HepG2 (cell line): ENCODE data around the gene BTBD19. TPM values are rescaled to one million over a fixed set of nuclear protein-coding genes. Genes with fewer than 3 reads are reported as not detected.
A peak's percentile ranks its signal among the peaks of the same experiment; 100 is the strongest.

ENCODE experiments used
- ATAC-seq: fragments of 200-7000 bp; cut with Tn5 transposase; 3 replicates; pipeline ENCODE4 v1.9.1; 2020; ENCODE audit warnings: mild to moderate bottlenecking, moderate library complexity
- BruUV-seq: library from RNA; stranded (reverse); fragments of 400-500 nt; replicated peaks from 2 replicates; lab custom pipeline; 2021; lab: Mats Ljungman, UMichigan
- CTCF ChIA-PET: fragments of 300-600 bp; formaldehyde crosslinking; extraction: SDS; loops from one replicate; lab custom pipeline; 2021; ENCODE audit warnings: low total read pairs, inconsistent platforms, low intra/inter-chr PET ratio; lab: Yijun Ruan, JAX
- POLR2A ChIA-PET: fragments of 350-600 bp; sonication (Branson Sonifier 250); formaldehyde crosslinking; loops from one replicate; lab custom pipeline; 2020; ENCODE audit warnings: antibody characterized with exemption, inconsistent platforms; lab: Yijun Ruan, JAX
- DNase-seq: peaks from one replicate; pipeline ENCODE4 v3.0.0-alpha.2; 2015; ENCODE audit warnings: low spot score
- FAIRE-seq: peaks from 3 replicates; lab custom pipeline; 2011; peaks lifted over from hg19 to GRCh38; lab: Jason Lieb, UNC
- H2AFZ ChIP-seq: one replicate; pipeline ENCODE4 v1.6.1; 2011; ENCODE audit warnings: low read length, inconsistent platforms
- H3K27ac ChIP-seq: fragments of 300-600 bp; 3 replicates; pipeline ENCODE4 v1.8.0; 2011; ENCODE audit warnings: mixed run types, mild to moderate bottlenecking, mixed read lengths, low read length, inconsistent platforms; ENCODE audit not compliant: insufficient read depth; ENCODE audit errors: extremely low read length
- H3K27me3 ChIP-seq, 2 experiments: fragments of 200-600 bp in 1 of 2; 2 replicates in 1 of 2; 3 replicates in 1 of 2; pipeline versions ENCODE4 v1.6.0 to v1.8.0; 2011; ENCODE audit warnings: low read length in 2 of 2, mild to moderate bottlenecking in 2 of 2, moderate library complexity in 2 of 2, inconsistent platforms in 1 of 2; ENCODE audit not compliant: insufficient read depth in 2 of 2, control insufficient read depth in 1 of 2
- H3K36me3 ChIP-seq, 2 experiments: fragments of 200-600 bp in 1 of 2; replicated peaks in 1 of 2; 2 replicates in 1 of 2; 3 replicates in 1 of 2; pipeline versions ENCODE4 v1.5.1 to v1.8.0; 2011; ENCODE audit warnings: low read length in 2 of 2, inconsistent platforms in 1 of 2; ENCODE audit not compliant: insufficient read depth in 2 of 2, control insufficient read depth in 1 of 2
- H3K4me1 ChIP-seq: 2 replicates; pipeline ENCODE4 v1.5.1; 2012; ENCODE audit warnings: low read length, inconsistent platforms; ENCODE audit not compliant: insufficient read depth
- H3K4me2 ChIP-seq: 2 replicates; pipeline ENCODE4 v1.6.0; 2011; ENCODE audit warnings: low read depth, low read length, inconsistent platforms
- H3K4me3 ChIP-seq, 3 experiments: fragments of 200-600 bp in 1 of 3; sonication (generic), shearing (Covaris generic) in 1 of 3; replicated peaks in 1 of 3; 2 replicates each; pipeline ENCODE4 v1.5.1; 2011 to 2016; ENCODE audit warnings: low read length in 3 of 3, inconsistent platforms in 2 of 3, low read depth in 2 of 3, mild to moderate bottlenecking in 2 of 3, control low read depth in 1 of 3, mixed read lengths in 1 of 3; ENCODE audit not compliant: insufficient read depth in 1 of 3
- H3K79me2 ChIP-seq: one replicate; pipeline ENCODE4 v1.6.1; 2011; ENCODE audit warnings: low read length, inconsistent platforms; ENCODE audit not compliant: insufficient read depth
- H3K9ac ChIP-seq: 2 replicates; pipeline ENCODE4 v1.6.0; 2011; ENCODE audit warnings: mild to moderate bottlenecking, low read depth, low read length, inconsistent platforms; ENCODE audit not compliant: insufficient read depth
- H3K9me3 ChIP-seq: 2 replicates; pipeline ENCODE4 v1.5.1; 2012; ENCODE audit warnings: mild to moderate bottlenecking, low read length
- H4K20me1 ChIP-seq: 2 replicates; pipeline ENCODE4 v1.6.0; 2011; ENCODE audit warnings: inconsistent platforms, mild to moderate bottlenecking, low read length, moderate library complexity; ENCODE audit not compliant: insufficient read depth
- CTCF ChIP-seq: sonication (generic); formaldehyde crosslinking; IDR thresholded peaks from 2 replicates; pipeline ENCODE4 v1.5.0; 2020; ENCODE audit warnings: mild to moderate bottlenecking, missing genetic modification reagents, moderate library complexity
- NR3C1 ChIP-seq: sonication (generic); formaldehyde crosslinking; IDR thresholded peaks from 2 replicates; pipeline ENCODE4 v1.4.0; 2020; ENCODE audit warnings: missing genetic modification reagents
- POLR2AphosphoS2 ChIP-seq: IDR thresholded peaks from 2 replicates; pipeline ENCODE4 v1.6.1; 2011; ENCODE audit warnings: low read depth, low read length, improper control_type of control experiment
- ZNF136 ChIP-seq: sonication (generic); formaldehyde crosslinking; IDR thresholded peaks from 2 replicates; pipeline ENCODE4 v1.8.1; 2022; ENCODE audit warnings: low read depth, mild to moderate bottlenecking, moderate library complexity, missing genetic modification reagents
- ZNF572 ChIP-seq: sonication (generic); formaldehyde crosslinking; IDR thresholded peaks from 2 replicates; pipeline ENCODE4 v1.5.1; 2020; ENCODE audit warnings: mild to moderate bottlenecking, missing genetic modification reagents
- ZNF615 ChIP-seq: sonication (generic); formaldehyde crosslinking; IDR thresholded peaks from 2 replicates; pipeline ENCODE4 v1.5.0; 2020; ENCODE audit warnings: mild to moderate bottlenecking, missing genetic modification reagents, borderline replicate concordance
- WGBS: methylation state at CpG from one replicate; pipeline ENCODE4 v1.1.6; 2017; ENCODE audit warnings: low lambda C conversion rate; 5-methylcytosine and 5-hydroxymethylcytosine counted together
- in situ Hi-C: cut with HindIII; loops from 2 replicates; pipeline ENCODE4 v1.10.0; 2017; ENCODE audit warnings: low pct_unique_long_range_greater_than_20kb; ENCODE audit not compliant: extremely low pct_ligation_motif_present
- intact Hi-C: fragments of 100-400 bp; cut with micrococcal nuclease; formaldehyde crosslinking; loops from one replicate; pipeline ENCODE4 v1.10.0; 2022; ENCODE audit not compliant: unreplicated experiment
- polyA plus RNA-seq, 8 experiments: library from polyadenylated mRNA; depleted of rRNA in 3 of 8; stranded (reverse) in 7 of 8; unstranded in 1 of 8; fragments of >200 nt; fragmentation: Illumina TruSeq in 4 of 8; extraction: Trizol in 4 of 8; gene quantifications; 2 replicates each; pipeline versions ENCODE4 v1.2.1 to v1.2.3, GENCODE V29; 2011 to 2016; ENCODE audit warnings: low read depth in 4 of 8, missing spikeins in 1 of 8, mixed read lengths in 1 of 8; ENCODE audit not compliant: insufficient read depth in 1 of 8
- total RNA-seq, 5 experiments: library from RNA; depleted of rRNA; stranded (reverse); fragments of >200 nt; fragmentation: Illumina TruSeq; extraction: Trizol; gene quantifications; 2 replicates each; pipeline ENCODE4 v1.2.3, GENCODE V29; 2016; ENCODE audit warnings: low read depth in 1 of 5

Gene BTBD19
- total and polyA plus RNA-seq, 2 of the 13 experiments (the other 11 are each of a cell fraction or from before 2014, with no cell fraction given) = 2.7 to 6.7 TPM

DNA sequence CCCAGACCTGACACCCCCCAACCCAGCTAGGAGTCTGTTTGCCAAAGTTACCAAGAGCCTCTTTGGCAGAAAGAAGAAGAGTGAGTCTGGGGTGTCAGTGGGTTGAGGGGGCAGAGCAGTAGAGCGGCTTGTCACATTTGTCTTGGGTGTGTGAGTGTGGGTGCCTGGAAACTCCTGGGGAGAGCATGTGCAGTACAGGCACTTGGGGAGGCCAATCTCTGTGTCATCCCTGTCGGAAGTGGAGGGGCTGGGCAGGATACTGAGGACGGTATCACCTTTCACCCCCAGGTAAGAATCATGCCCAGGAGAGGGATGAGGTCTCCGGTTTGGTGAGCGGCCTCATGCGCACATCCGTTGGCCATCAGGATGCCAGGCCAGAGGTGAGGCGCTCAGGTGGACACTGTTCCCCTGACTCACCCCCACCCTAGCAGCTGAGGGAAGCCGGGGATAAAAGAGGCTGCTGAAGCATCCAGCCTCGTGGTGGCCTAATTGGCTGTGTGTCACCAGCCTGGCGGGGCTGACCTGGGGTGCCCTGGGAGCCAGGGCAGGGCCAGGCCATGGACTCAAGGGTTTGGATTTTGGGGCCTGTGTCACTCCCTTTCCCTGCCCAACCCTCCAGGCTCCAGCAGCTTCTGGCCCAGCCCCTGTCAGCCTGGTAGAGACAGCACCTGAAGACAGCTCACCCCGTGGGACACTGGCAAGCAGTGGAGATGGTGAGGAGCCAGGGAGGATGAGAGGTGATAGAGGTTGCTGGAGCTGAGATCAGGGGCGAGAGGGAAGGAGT, 4.8 kb upstream of the BTBD19 start (continued):
- no peak for TF ChIP-seq ZNF136 (CRISPR knock-in tag)

DNA sequence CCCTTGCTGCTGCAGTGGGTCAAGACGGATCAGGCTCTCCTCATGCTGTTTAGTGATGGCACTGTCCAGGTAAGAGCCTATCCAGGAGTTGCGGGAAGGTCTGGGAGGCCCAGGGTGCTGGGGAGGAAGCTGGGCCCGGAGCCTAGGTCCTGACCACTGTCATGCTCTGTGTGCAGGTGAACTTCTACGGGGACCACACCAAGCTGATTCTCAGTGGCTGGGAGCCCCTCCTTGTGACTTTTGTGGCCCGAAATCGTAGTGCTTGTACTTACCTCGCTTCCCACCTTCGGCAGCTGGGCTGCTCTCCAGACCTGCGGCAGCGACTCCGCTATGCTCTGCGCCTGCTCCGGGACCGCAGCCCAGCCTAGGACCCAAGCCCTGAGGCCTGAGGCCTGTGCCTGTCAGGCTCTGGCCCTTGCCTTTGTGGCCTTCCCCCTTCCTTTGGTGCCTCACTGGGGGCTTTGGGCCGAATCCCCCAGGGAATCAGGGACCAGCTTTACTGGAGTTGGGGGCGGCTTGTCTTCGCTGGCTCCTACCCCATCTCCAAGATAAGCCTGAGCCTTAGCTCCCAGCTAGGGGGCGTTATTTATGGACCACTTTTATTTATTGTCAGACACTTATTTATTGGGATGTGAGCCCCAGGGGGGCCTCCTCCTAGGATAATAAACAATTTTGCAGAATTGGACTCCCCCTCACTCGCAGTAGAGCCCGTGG, 2.9 kb upstream of the BTBD19 start:
- Histone ChIP-seq H2AFZ (no peak overlapping the region), H3K4me2 (no peak overlapping the region), H3K4me3 (no peak overlapping the region), H3K9ac (no peak overlapping the region), H3K79me2 (peaks cover 26% of the 10 kb centered on the region), H3K27me3 (no peaks in the 10 kb centered on the region), H3K4me1 (peaks cover 71% of the 10 kb centered on the region), H4K20me1 (0 out of 2 replicates have a peak, but pooled peaks cover 7% of the 10 kb centered on the region), H3K27ac (peak overlapping the region; percentile 24), H3K36me3 (peaks cover 6 to 38% of the 10 kb centered on the region in 2 experiments; a peak in 4 of 5 replicates), H3K9me3 (no peaks in the 10 kb centered on the region)
- no peak for ATAC-seq
- DNase-seq = no peak
- TF ChIP-seq NR3C1 (CRISPR knock-in tag) (no peak), CTCF (CRISPR knock-in tag) (no peak), POLR2AphosphoS2 (peak; percentile 39; the same call in 1 of the 2 replicates), ZNF615 (no peak), ZNF572 (CRISPR knock-in tag) (no peak)
- intact Hi-C loops (no loop called here), in situ Hi-C loops (no loop called here)
- BruUV-seq = no TSS peak
- POLR2A ChIA-PET = interaction anchor here (1.0 to 12.9 kb wide), 3 partner anchors 17 to 103 kb away, joined by 3 to 570 read pairs (median 3); partner anchors contain the start of gene RPS8
- CTCF ChIA-PET = no interaction called here
- WGBS = 96% methylated on average over 14 of the region's 20 CpGs
- no peak for FAIRE-seq
